ENCODE results near the gene IFITM5. TPM values are rescaled to one million over a fixed set of nuclear protein-coding genes. Genes with fewer than 3 reads are reported as not detected.
"Not testable (repeated sequence)": the region's sequence is repeated elsewhere in the genome, so short reads cannot be mapped to it uniquely, and the experiment has no call there.

Gene IFITM5
- total and polyA plus RNA-seq, 7 donors = not detected

DNA sequence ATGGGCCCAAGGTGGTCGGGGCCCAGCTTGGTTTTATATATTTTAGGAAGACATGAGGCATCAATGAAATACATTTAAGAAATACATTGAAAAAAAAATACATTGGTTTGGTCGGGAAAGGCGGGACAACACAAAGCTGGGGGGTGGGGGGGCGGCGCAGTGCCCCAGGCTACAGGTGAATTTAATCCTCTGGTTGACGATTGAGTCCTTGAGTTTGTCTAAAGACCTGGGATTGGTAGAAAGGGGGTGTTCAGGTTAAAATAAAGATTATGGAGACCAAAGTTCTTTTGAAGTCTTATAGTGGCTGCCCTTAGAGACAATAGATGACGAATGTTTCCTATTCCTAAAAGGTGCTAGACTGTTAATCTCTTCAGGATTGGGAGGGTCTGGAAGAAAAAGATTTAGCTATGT is 17.6 kb upstream of the IFITM5 start:
- TF ChIP-seq POLR2AphosphoS5 (IDR thresholded peaks at IDR 0.05) = no peak
- TF ChIP-seq, protein P1, sequence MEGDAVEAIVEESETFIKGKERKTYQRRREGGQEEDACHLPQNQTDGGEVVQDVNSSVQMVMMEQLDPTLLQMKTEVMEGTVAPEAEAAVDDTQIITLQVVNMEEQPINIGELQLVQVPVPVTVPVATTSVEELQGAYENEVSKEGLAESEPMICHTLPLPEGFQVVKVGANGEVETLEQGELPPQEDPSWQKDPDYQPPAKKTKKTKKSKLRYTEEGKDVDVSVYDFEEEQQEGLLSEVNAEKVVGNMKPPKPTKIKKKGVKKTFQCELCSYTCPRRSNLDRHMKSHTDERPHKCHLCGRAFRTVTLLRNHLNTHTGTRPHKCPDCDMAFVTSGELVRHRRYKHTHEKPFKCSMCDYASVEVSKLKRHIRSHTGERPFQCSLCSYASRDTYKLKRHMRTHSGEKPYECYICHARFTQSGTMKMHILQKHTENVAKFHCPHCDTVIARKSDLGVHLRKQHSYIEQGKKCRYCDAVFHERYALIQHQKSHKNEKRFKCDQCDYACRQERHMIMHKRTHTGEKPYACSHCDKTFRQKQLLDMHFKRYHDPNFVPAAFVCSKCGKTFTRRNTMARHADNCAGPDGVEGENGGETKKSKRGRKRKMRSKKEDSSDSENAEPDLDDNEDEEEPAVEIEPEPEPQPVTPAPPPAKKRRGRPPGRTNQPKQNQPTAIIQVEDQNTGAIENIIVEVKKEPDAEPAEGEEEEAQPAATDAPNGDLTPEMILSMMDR (IDR thresholded peaks at IDR 0.05) = no peak
- no peak for TF ChIP-seq EP300 (IDR thresholded peaks at IDR 0.05)
- no peak for TF ChIP-seq POLR2A (IDR thresholded peaks at IDR 0.05)
- intact Hi-C loops (cut with DNase I) = no loop called here

DNA sequence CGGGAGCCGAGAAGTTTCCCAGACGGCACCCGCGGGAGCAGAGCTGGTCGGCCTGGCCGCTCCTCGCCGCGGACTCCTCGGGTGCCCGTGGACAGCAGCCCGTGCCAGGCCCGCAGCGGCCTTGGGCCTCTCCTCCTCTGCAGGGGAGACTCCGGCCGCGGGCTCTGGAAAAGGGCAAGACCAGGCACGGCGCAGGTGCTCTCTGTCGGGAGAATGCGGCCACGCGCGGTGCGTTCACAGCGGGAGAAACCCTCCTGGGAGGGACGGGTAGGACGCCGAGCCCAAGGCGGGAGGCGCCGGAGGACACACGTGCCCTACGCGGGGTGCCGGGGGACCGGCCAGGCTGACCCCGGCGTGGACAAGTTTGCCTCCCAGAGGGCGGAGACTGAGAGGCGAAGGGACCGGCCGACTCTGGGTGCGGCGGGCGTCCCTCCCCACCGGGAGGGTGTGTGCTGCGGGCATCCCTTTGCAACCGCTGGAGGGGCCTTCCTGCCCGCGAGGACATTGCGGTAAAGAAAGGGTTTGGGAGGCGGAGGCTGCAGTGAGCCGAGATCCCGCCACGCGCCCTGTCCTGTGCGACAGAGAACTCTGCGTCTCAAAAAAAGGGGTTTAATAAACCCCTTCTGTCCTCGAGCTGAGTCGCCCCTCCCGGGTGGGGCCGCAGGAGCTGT is 16.8 kb upstream of the IFITM5 start:
- intact Hi-C loops (cut with DNase I) = no loop called here
- peak in 1 of 4 donors; percentile 45 for TF ChIP-seq POLR2AphosphoS5 (IDR thresholded peaks at IDR 0.05)
- no peak for TF ChIP-seq EP300 (IDR thresholded peaks at IDR 0.05)
- DNase-seq = peak; percentile 75
- Histone ChIP-seq H3K4me3 (peak overlapping the region; percentile 19 to 52 (median 45)), H3K27me3 (peaks cover 5 to 19% (median 11%) of the 10 kb centered on the region in 3 donors), H3K4me1 (peaks cover 0 to 37% (median 25%) of the 10 kb centered on the region in 4 donors), H3K27ac (peak overlapping the region; percentile 65 to 76 (median 72)), H3K9me3 (no peaks in the 10 kb centered on the region), H3K36me3 (no peaks in the 10 kb centered on the region)
- WGBS, 2 donors = 16 to 25% methylated on average over 64 of the region's 64 CpGs

More for the DNA sequence above, 17.6 kb upstream of the IFITM5 start:
- Histone ChIP-seq H3K4me3 (peak overlapping the region in 1 of 4 donors; percentile 52), H3K36me3 (no peaks in the 10 kb centered on the region), H3K27me3 (peaks cover 5 to 19% (median 11%) of the 10 kb centered on the region in 3 donors), H3K4me1 (peaks cover 0 to 33% (median 22%) of the 10 kb centered on the region in 4 donors), H3K27ac (peak overlapping the region; percentile 65 to 76 (median 72)), H3K9me3 (no peaks in the 10 kb centered on the region)
- 64 to 65% methylated on average over 7 of the region's 7 CpGs for WGBS, 2 donors
- no peak for DNase-seq

DNA sequence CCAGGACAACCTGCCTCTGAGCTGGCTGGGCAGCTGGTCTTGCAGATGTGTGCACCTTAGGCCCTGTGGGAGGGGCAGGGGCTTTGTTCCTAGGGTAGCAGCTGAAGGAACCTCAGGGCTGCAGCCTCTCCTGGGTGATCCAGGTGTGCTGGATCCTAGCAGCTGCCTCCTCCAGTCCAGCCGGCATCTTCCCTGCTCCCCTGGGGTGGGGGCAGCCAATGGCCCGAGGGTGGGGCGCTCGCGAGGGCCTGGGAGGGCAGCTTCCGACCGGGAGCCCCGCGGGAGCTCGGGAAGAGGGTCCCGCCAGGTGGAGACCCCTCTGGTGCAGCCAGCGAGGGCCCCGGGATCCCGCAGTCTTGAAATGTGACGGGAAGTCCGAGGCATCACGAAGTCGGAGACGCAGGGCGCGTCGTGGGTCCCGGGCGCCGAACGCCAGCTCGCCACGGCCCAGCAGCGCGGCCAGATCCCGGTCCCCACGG is 16.2 kb upstream of the IFITM5 start:
- H3K4me3 ChIP-seq = peak overlapping the region; percentile 19 to 52 (median 45)
- H3K36me3 ChIP-seq = no peaks in the 10 kb centered on the region
- H3K27me3 ChIP-seq = peaks cover 5 to 19% (median 11%) of the 10 kb centered on the region in 3 donors
- DNase-seq = peak; percentile 67
- no peaks in the 10 kb centered on the region for H3K9me3 ChIP-seq
- no peak for TF ChIP-seq EP300 (IDR thresholded peaks at IDR 0.05)
- no peak for TF ChIP-seq POLR2AphosphoS5 (IDR thresholded peaks at IDR 0.05)
- no peak for TF ChIP-seq POLR2A (IDR thresholded peaks at IDR 0.05)
- TF ChIP-seq, protein P1 (IDR thresholded peaks at IDR 0.05) = no peak
- 24 to 38% methylated on average over 32 of the region's 32 CpGs for WGBS, 2 donors
- intact Hi-C loops (cut with DNase I) = no loop called here
- H3K4me1 ChIP-seq = peaks cover 0 to 37% (median 22%) of the 10 kb centered on the region in 4 donors
- peak overlapping the region; percentile 65 to 76 (median 72) for H3K27ac ChIP-seq

DNA sequence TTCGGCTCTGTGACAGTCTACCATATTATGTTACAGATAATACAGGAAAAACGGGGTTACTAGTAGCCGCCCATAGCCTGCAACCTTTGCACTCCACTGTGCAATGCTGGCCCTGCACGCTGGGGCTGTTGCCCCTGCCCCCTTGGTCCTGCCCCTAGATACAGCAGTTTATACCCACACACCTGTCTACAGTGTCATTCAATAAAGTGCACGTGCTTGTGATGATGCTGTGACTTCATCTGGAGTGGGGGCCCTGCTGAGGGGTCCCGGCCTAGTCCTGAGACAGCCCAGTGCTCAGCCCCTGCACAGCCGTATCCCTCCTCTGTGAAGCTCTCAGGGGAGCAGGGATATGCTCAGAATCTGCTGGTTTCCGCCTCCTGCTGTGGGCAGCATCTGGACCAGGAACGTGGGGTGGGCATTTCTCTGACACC is 15.7 kb upstream of the IFITM5 start:
- WGBS, 2 donors = 26 to 38% methylated on average over 9 of the region's 9 CpGs

DNA sequence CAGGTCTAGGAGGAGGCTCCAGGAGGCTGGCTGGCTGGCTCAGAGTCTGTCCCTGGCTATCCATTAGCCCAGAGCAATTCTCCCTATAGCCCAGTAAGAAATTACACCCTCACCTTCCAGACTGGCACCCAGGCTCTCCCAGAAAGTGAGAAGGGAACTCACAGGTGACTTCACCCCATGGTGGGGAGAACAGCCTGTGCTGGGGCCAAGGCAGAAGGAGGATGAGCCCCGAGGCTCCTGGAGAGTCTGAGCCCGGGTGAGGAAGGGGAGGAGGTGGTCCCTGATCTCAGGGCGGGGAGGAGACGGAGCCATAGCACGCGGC is 15.2 kb upstream of the IFITM5 start:
- WGBS, 2 donors = 4 to 30% methylated on average over 6 of the region's 6 CpGs
- Histone ChIP-seq H3K4me1 (peaks cover 0 to 42% (median 27%) of the 10 kb centered on the region in 4 donors), H3K4me3 (peak overlapping the region; percentile 19 to 52 (median 45)), H3K27ac (peak overlapping the region; percentile 65 to 82 (median 74)), H3K27me3 (peaks cover 5 to 19% (median 11%) of the 10 kb centered on the region in 3 donors)
- DNase-seq; H3K36me3 ChIP-seq; intact Hi-C loops (cut with DNase I); H3K9me3 ChIP-seq: not testable (repeated sequence)

More for the DNA sequence above, 15.7 kb upstream of the IFITM5 start:
- Histone ChIP-seq H3K27ac (peak overlapping the region; percentile 65 to 76 (median 72)), H3K4me3 (peak overlapping the region; percentile 19 to 52 (median 45)), H3K4me1 (peaks cover 0 to 37% (median 22%) of the 10 kb centered on the region in 4 donors), H3K27me3 (peaks cover 5 to 19% (median 11%) of the 10 kb centered on the region in 3 donors), H3K9me3 (no peaks in the 10 kb centered on the region), H3K36me3 (no peaks in the 10 kb centered on the region)
- DNase-seq = no peak
- TF ChIP-seq EP300 (IDR thresholded peaks at IDR 0.05) (no peak), POLR2AphosphoS5 (IDR thresholded peaks at IDR 0.05) (no peak), POLR2A (IDR thresholded peaks at IDR 0.05) (no peak)
- TF ChIP-seq, protein P1 (IDR thresholded peaks at IDR 0.05) = no peak
- intact Hi-C loops (cut with DNase I) = no loop called here

Data from sigmoid colon (tissue), 7 donors.